SK-N-SH treated with all-trans-retinoic acid at 6 μM for 48 hours (cell line): Measurements from ENCODE around the gene TAAR1.

Experiments
- ARNTL ChIP-seq: fragments of 450-650 bp; formaldehyde crosslinking; IDR thresholded peaks from 2 replicates; pipeline ENCODE4 v1.5.0; 2020; ENCODE audit warnings: low read depth, mild to moderate bottlenecking, moderate library complexity, borderline replicate concordance
- PATZ1 ChIP-seq: fragments of 250-450 bp; sonication (Bioruptor Pico); IDR thresholded peaks from 2 replicates; pipeline ENCODE4 v1.8.0; 2020; ENCODE audit warnings: mild to moderate bottlenecking, moderate library complexity, borderline replicate concordance
- POU6F1 ChIP-seq: fragments of 250-450 bp; sonication (Bioruptor Pico); IDR thresholded peaks from 2 replicates; pipeline ENCODE4 v1.8.0; 2021; ENCODE audit warnings: low read depth, mild to moderate bottlenecking, moderate library complexity, borderline replicate concordance
- SNAI2 ChIP-seq: fragments of 250-450 bp; sonication (Bioruptor Pico); IDR thresholded peaks from 2 replicates; pipeline ENCODE4 v1.5.0; 2020; ENCODE audit warnings: mild to moderate bottlenecking, moderate library complexity
- ZFP3 ChIP-seq: fragments of 250-450 bp; sonication (Bioruptor Pico); IDR thresholded peaks from 2 replicates; pipeline ENCODE4 v1.5.0; 2020; ENCODE audit warnings: mild to moderate bottlenecking, moderate library complexity
- ZFP30 ChIP-seq: fragments of 450-650 bp; formaldehyde crosslinking; IDR thresholded peaks from 2 replicates; pipeline ENCODE4 v1.5.0; 2022; ENCODE audit warnings: mild to moderate bottlenecking, moderate library complexity

GRCh38 chr6:132708771-132709170, 49.8 kb upstream of the TAAR1 start:
- TF ChIP-seq POU6F1 (CRISPR knock-in tag) (no peak), PATZ1 (CRISPR knock-in tag) (no peak), ZFP3 (CRISPR knock-in tag) (no peak), ARNTL (CRISPR knock-in tag) (no peak), SNAI2 (CRISPR knock-in tag) (no peak), ZFP30 (CRISPR knock-in tag) (no peak)
